Ovary (tissue), 3 donors: ENCODE data around the gene GPR107.

Experiments used
- CTCF ChIP-seq, 3 donors: fragments of 450-650 bp in 2 of 3; fragments of 200-600 bp in 1 of 3; IDR thresholded peaks; one replicate each; pipeline versions ENCODE4 v1.5.1 to v1.8.0; 2016 to 2022; ENCODE audit warnings: antibody characterized with exemption in 3 of 3, mild to moderate bottlenecking in 1 of 3
- POLR2A ChIP-seq: fragments of 450-650 bp; IDR thresholded peaks from one replicate; pipeline ENCODE4 v1.6.1; 2017; ENCODE audit warnings: antibody characterized with exemption, mild to moderate bottlenecking, moderate library complexity
- donor health status: DM: no; HTN: no; CAD: no.

- no peak for TF ChIP-seq CTCF (IDR thresholded peaks at IDR 0.05)
- no peak for TF ChIP-seq POLR2A
Observed at GRCh38 chr9:130095872-130096271, 42.2 kb downstream of the GPR107 start.
